B cell (primary cell): Measurements from ENCODE around the gene BNIPL. TPM values are rescaled to one million over a fixed set of nuclear protein-coding genes. Genes with fewer than 3 reads are reported as not detected.

Experiments used
- ATAC-seq: fragments of 200-7000 bp; cut with Tn5 transposase; one replicate; pipeline ENCODE4 v1.10.0; 2021; ENCODE audit warnings: low read depth, mild to moderate bottlenecking, moderate number of reproducible peaks, moderate library complexity
- CTCF ChIA-PET: fragments of 350-600 bp; sonication (Branson Sonifier 250); formaldehyde crosslinking; loops from one replicate; lab custom pipeline; 2021; ENCODE audit warnings: antibody characterized with exemption, inconsistent platforms; lab: Charles Lee
- POLR2A ChIA-PET: fragments of 350-600 bp; sonication (Branson Sonifier 250); formaldehyde crosslinking; loops from one replicate; lab custom pipeline; 2021; ENCODE audit warnings: antibody characterized with exemption; lab: Charles Lee
- DNase-seq: peaks from one replicate; pipeline ENCODE4 v3.0.0; 2013
- H2AFZ ChIP-seq: 2 replicates; pipeline ENCODE4 v1.6.1; 2012; ENCODE audit warnings: mild to moderate bottlenecking, low read depth, low read length; ENCODE audit not compliant: insufficient read depth, poor library complexity, severe bottlenecking
- H3K27ac ChIP-seq, 2 donors: 1 replicate in 1 of 2; 2 replicates in 1 of 2; pipeline ENCODE4 v1.5.1; 2012 to 2013; ENCODE audit warnings: low read length in 2 of 2, mild to moderate bottlenecking in 2 of 2, moderate library complexity in 1 of 2
- H3K27me3 ChIP-seq, 4 experiments: fragments of 200-600 bp in 1 of 4; sonication (generic) in 1 of 4; replicated peaks in 1 of 4; 1 replicate in 2 of 4; 2 replicates in 2 of 4; pipeline versions ENCODE4 v1.6.1 to v1.7.0; 2013 to 2016; ENCODE audit warnings: low read length in 3 of 4, mild to moderate bottlenecking in 2 of 4, mixed read lengths in 1 of 4, moderate library complexity in 1 of 4; ENCODE audit not compliant: insufficient read depth in 4 of 4, control insufficient read depth in 3 of 4; ENCODE audit errors: control extremely low read depth in 1 of 4
- H3K36me3 ChIP-seq, 2 experiments: replicated peaks in 1 of 2; 1 replicate in 1 of 2; 2 replicates in 1 of 2; pipeline versions ENCODE4 v1.6.1 to v1.7.1; 2013; ENCODE audit warnings: low read length in 1 of 2; ENCODE audit not compliant: insufficient read depth in 2 of 2, control insufficient read depth in 1 of 2; ENCODE audit errors: control extremely low read depth in 1 of 2, extremely low read depth in 1 of 2
- H3K4me1 ChIP-seq, 2 donors: fragments of 200-600 bp in 1 of 2; sonication (generic) in 1 of 2; 1 replicate in 1 of 2; 2 replicates in 1 of 2; pipeline versions ENCODE4 v1.5.1 to v1.6.1; 2013 to 2017; ENCODE audit warnings: low read length in 2 of 2; ENCODE audit not compliant: control insufficient read depth in 2 of 2, insufficient read depth in 2 of 2
- H3K4me2 ChIP-seq: replicated peaks from 2 replicates; pipeline ENCODE3; 2012; ENCODE audit warnings: mild to moderate bottlenecking, low read depth, low read length; ENCODE audit not compliant: poor library complexity, severe bottlenecking
- H3K4me3 ChIP-seq, 5 experiments: fragments of 200-600 bp in 1 of 5; sonication (generic) in 1 of 5; 1 replicate in 3 of 5; 2 replicates in 2 of 5; pipeline versions ENCODE4 v1.5.1 to v1.7.0; 2011 to 2016; ENCODE audit warnings: low read length in 4 of 5, mild to moderate bottlenecking in 4 of 5, low read depth in 2 of 5, control low read depth in 1 of 5, moderate library complexity in 1 of 5; ENCODE audit not compliant: insufficient read depth in 1 of 5; ENCODE audit errors: control extremely low read depth in 1 of 5, extremely low read depth in 1 of 5
- H3K79me2 ChIP-seq: fragments of 200-600 bp; sonication (generic); one replicate; pipeline ENCODE4 v1.6.0; 2016; ENCODE audit warnings: low read length; ENCODE audit not compliant: control insufficient read depth, insufficient read depth
- H3K9ac ChIP-seq: fragments of 200-600 bp; sonication (generic); 2 replicates; pipeline ENCODE4 v1.6.1; 2017; ENCODE audit warnings: mild to moderate bottlenecking, low read length, moderate library complexity
- H3K9me3 ChIP-seq, 3 donors: one replicate each; pipeline versions ENCODE4 v1.6.1 to v1.7.1; 2013; ENCODE audit warnings: low read length in 2 of 3; ENCODE audit not compliant: control insufficient read depth in 2 of 3, insufficient read depth in 1 of 3; ENCODE audit errors: control extremely low read depth in 1 of 3
- H4K20me1 ChIP-seq: 2 replicates; pipeline ENCODE4 v1.6.0; 2012; ENCODE audit warnings: mild to moderate bottlenecking, low read length; ENCODE audit not compliant: insufficient read depth, control insufficient read depth, poor library complexity, severe bottlenecking
- H3K27ac Mint-ChIP-seq: one replicate; pipeline ENCODE4 v1.8.0; 2021; ENCODE audit warnings: mixed read lengths
- H3K27me3 Mint-ChIP-seq: one replicate; pipeline ENCODE4 v1.8.0; 2021; ENCODE audit warnings: mixed read lengths
- H3K4me1 Mint-ChIP-seq: one replicate; pipeline ENCODE4 v1.8.0; 2021; ENCODE audit warnings: mixed read lengths
- H3K4me3 Mint-ChIP-seq: one replicate; pipeline ENCODE4 v1.8.0; 2021; ENCODE audit warnings: mixed read lengths
- H3K9me3 Mint-ChIP-seq: one replicate; pipeline ENCODE4 v1.8.0; 2022; ENCODE audit warnings: mixed read lengths; ENCODE audit not compliant: insufficient read depth
- CTCF ChIP-seq: fragments of 200-600 bp; IDR thresholded peaks from one replicate; pipeline ENCODE4 v1.8.0; 2022; ENCODE audit warnings: antibody characterized with exemption, mild to moderate bottlenecking
- EZH2 ChIP-seq: IDR thresholded peaks from 2 replicates; pipeline ENCODE4 v1.6.1; 2012; ENCODE audit warnings: borderline replicate concordance, low read depth, mild to moderate bottlenecking, moderate library complexity, low read length; ENCODE audit not compliant: insufficient read depth, poor library complexity, severe bottlenecking
- WGBS: methylation state at CpG from one replicate; pipeline ENCODE4 v1.1.5; 2013; ENCODE audit warnings: missing lambda C conversion rate; ENCODE audit not compliant: insufficient coverage; 5-methylcytosine and 5-hydroxymethylcytosine counted together
- intact Hi-C: fragments of 100-400 bp; cut with micrococcal nuclease; formaldehyde crosslinking; loops from one replicate; pipeline ENCODE4 v1.10.0; 2022
- polyA plus RNA-seq: library from polyadenylated mRNA; depleted of rRNA; stranded (reverse); fragments of >200 nt; gene quantifications from 2 replicates; pipeline ENCODE4 v1.2.3, GENCODE V29; 2012
- total RNA-seq, 2 donors: library from RNA; stranded (reverse); fragments of 120-200 nt in 1 of 2; gene quantifications; 1 replicate in 1 of 2; 2 replicates in 1 of 2; pipeline versions ENCODE4 v1.2.3 to v1.2.4, GENCODE V29; 2013 to 2022

BNIPL gene
- total and polyA plus RNA-seq, 2 donors (not counting 1 experiment from before 2014, with no cell fraction given), result 0.81 to 2.5 TPM

DNA sequence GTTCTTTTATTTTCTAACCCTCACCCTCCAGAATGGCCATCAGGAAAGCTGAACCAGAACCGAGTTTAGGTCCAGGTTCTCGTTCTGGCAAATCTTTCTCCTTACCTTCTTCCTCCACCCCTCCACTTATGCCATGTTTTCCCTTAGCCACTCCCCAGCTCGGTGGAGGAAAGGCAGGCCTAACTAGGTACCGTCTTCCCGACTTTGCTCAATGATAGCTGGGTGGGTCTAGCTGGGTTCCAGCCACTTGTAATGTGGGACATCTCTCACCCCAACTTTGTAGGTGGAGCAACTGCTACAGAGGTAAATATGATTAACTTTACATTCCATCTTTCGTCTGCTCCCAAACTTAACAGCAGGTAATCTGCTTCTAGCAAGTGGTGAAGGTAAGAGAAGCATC is 646 bp downstream of the BNIPL start:
- H3K27me3 ChIP-seq, result no peaks in the 10 kb centered on the region
- 100% methylated on average over 2 of the region's 6 CpGs for WGBS
- H3K79me2 ChIP-seq, result no peaks in the 10 kb centered on the region
- H3K4me1 ChIP-seq, result no peaks in the 10 kb centered on the region
- no peak overlapping the region for H3K27ac ChIP-seq
- H3K4me2 ChIP-seq, result no peak overlapping the region
- TF ChIP-seq CTCF (no peak), EZH2 (no peak)
- no peak overlapping the region for H3K4me3 Mint-ChIP-seq
- H4K20me1 ChIP-seq, result no peaks in the 10 kb centered on the region
- no peak overlapping the region for H2AFZ ChIP-seq
- no peak overlapping the region for H3K9ac ChIP-seq
- H3K4me1 Mint-ChIP-seq, result no peaks in the 10 kb centered on the region
- intact Hi-C loops, result no loop called here
- ChIA-PET POLR2A (no interaction called here), CTCF (interaction anchor here (0.9 to 1.1 kb wide), 2 partner anchors 8 to 25 kb away, joined by 3 read pairs; no protein-coding TSS in a partner anchor)
- H3K36me3 ChIP-seq, result peaks cover 0 to 18% of the 10 kb centered on the region in 2 experiments
- DNase-seq, result no peak
- H3K27me3 Mint-ChIP-seq, result no peaks in the 10 kb centered on the region
- no peak for ATAC-seq
- no peak overlapping the region for H3K4me3 ChIP-seq
- H3K27ac Mint-ChIP-seq, result no peak overlapping the region
- H3K9me3 Mint-ChIP-seq, result no peaks in the 10 kb centered on the region
- H3K9me3 ChIP-seq, result no peaks in the 10 kb centered on the region

GRCh38 chr1:151039521-151039920 is 3.1 kb downstream of the BNIPL start:
- no peaks in the 10 kb centered on the region for H3K4me1 ChIP-seq
- no peaks in the 10 kb centered on the region for H3K9me3 Mint-ChIP-seq
- intact Hi-C loops, result no loop called here
- H3K36me3 ChIP-seq, result peaks cover 0 to 9% of the 10 kb centered on the region in 2 experiments
- H3K4me1 Mint-ChIP-seq, result no peaks in the 10 kb centered on the region
- no peak overlapping the region for H3K27ac ChIP-seq
- ATAC-seq (no peak), DNase-seq (no peak)
- H3K4me2 ChIP-seq, result no peak overlapping the region
- peaks cover 3% of the 10 kb centered on the region for H3K79me2 ChIP-seq
- CTCF ChIA-PET, result interaction anchor here (1.3 kb wide), 1 partner anchor 15 kb away, joined by 4 read pairs; no protein-coding TSS in a partner anchor
- no peak overlapping the region for H2AFZ ChIP-seq
- H3K4me3 Mint-ChIP-seq, result no peak overlapping the region
- H3K4me3 ChIP-seq, result no peak overlapping the region
- no peak overlapping the region for H3K27ac Mint-ChIP-seq
- no peaks in the 10 kb centered on the region for H4K20me1 ChIP-seq
- POLR2A ChIA-PET, result interaction anchor here (1.2 kb wide), 1 partner anchor 17 kb away, joined by 4 read pairs; no protein-coding TSS in a partner anchor
- WGBS, result 93% methylated on average over 3 of the region's 3 CpGs
- H3K9me3 ChIP-seq, result no peaks in the 10 kb centered on the region
- no peaks in the 10 kb centered on the region for H3K27me3 Mint-ChIP-seq
- no peaks in the 10 kb centered on the region for H3K27me3 ChIP-seq
- no peak overlapping the region for H3K9ac ChIP-seq
- TF ChIP-seq CTCF (no peak), EZH2 (no peak)
